ENCODE measurements around the gene PHYHIPL.

The PHYHIPL gene

DNA sequence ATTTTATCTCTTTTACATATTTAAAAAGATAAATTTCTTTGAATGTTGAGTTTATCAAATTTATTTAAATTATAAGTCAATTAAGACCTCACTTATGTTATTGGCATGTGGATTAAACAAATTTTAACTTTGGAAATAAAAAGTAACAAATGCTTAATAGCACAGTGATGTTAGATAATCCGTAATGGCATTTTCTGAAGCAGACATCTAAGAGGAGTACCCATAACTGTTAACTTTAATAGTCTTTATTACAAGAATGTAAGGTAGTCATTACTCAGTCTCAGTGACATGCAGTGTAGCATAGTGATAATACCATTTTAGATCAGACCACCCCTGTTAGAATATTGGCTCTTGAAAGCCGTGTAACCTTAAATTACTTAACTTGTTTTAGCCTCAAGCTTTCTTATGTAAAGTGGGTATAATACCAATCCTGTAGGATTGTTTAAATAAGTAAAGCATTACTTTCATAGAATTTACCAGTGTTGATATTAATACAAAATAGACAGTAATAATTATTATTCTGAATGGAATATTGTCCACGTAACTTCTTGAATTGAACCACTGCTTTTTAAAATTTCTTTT is 4.3 kb downstream of the PHYHIPL start:
- TF ChIP-seq, protein P1, sequence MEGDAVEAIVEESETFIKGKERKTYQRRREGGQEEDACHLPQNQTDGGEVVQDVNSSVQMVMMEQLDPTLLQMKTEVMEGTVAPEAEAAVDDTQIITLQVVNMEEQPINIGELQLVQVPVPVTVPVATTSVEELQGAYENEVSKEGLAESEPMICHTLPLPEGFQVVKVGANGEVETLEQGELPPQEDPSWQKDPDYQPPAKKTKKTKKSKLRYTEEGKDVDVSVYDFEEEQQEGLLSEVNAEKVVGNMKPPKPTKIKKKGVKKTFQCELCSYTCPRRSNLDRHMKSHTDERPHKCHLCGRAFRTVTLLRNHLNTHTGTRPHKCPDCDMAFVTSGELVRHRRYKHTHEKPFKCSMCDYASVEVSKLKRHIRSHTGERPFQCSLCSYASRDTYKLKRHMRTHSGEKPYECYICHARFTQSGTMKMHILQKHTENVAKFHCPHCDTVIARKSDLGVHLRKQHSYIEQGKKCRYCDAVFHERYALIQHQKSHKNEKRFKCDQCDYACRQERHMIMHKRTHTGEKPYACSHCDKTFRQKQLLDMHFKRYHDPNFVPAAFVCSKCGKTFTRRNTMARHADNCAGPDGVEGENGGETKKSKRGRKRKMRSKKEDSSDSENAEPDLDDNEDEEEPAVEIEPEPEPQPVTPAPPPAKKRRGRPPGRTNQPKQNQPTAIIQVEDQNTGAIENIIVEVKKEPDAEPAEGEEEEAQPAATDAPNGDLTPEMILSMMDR (IDR thresholded peaks at IDR 0.05; ENCODE audit: low read depth, low read length) = no peak
- no peak overlapping the region for H3K4me3 ChIP-seq (replicated peaks in 1 of 2; ENCODE audit: low read depth in 2 of 2, low read length in 2 of 2)
- DNase-seq (ENCODE audit: low read depth in 2 of 2) = no peak

DNA sequence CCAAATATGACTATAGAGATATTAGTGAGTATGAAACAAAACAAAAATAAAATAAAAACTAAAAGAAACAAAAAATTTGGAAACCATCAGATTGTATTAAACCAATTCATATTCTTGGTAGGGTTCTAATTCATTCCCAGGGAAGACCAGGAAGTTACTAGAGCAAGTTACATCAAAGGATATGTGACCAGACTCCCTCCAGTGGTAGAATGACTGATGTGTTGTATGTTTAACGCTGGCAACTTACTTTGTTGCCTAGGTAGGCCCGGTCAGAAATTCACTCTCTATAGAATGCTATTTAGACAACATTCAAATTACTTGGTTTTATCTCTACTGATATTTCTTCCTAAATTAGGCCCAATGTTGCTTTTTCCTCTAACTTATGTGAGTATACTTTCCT is 5.2 kb downstream of the PHYHIPL start:
- DNase-seq (ENCODE audit: low read depth in 2 of 2) = peak; percentile 76 to 80
- no peak overlapping the region for H3K4me3 ChIP-seq (replicated peaks in 1 of 2; ENCODE audit: low read depth in 2 of 2, low read length in 2 of 2)
- TF ChIP-seq, protein P1 (IDR thresholded peaks at IDR 0.05; ENCODE audit: low read depth, low read length) = peak; percentile 58

DNA sequence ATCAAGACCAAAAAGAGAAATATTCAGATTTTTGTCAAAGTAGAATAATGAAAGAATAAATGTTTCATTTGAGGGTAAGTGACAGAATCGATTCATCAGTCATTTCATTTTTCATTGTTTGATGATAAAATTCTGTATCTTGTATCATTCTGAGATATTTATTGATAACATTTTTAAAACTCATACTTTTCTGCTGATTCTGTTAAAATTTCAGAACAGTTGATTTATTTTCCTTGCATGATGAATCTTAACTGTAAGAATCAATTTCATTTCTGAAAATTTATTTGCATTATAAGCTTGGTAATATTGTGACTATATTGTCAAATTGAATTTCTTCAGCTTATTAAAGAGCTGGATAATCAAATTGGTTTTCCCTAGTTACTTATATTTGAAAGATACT is 13.9 kb downstream of the PHYHIPL start:
- TF ChIP-seq, protein P1 (IDR thresholded peaks at IDR 0.05; ENCODE audit: low read depth, low read length) = no peak
- no peak for DNase-seq (ENCODE audit: low read depth in 2 of 2)
- no peak overlapping the region for H3K4me3 ChIP-seq (replicated peaks in 1 of 2; ENCODE audit: low read depth in 2 of 2, low read length in 2 of 2)

DNA sequence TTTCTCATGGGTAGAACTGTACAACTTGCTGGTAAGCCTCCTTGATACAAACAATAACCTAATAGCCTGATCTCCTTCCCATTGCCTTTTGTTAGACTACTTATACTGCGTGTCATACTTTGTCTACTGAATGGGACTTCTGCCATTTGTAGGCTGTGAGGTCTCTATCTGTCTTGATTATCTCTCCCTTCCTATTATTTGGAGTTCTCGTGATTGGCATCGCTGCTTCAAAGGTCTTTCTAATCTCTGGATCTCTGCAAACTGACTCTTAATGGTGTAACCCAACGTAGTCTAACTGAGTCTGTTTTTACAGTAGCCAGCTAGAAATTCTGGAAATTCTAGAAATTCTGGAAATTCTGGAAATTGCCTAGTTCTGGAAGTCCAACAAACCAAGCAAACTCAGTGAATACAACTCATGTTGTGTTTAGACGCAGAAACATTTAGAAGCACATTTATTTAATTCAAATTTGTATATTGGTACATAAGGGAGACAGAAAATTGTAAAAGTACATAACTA is 29.8 kb downstream of the PHYHIPL start:
- TF ChIP-seq, protein P1 (IDR thresholded peaks at IDR 0.05; ENCODE audit: low read depth, low read length) = no peak
- DNase-seq (ENCODE audit: low read depth in 2 of 2) = no peak

DNA sequence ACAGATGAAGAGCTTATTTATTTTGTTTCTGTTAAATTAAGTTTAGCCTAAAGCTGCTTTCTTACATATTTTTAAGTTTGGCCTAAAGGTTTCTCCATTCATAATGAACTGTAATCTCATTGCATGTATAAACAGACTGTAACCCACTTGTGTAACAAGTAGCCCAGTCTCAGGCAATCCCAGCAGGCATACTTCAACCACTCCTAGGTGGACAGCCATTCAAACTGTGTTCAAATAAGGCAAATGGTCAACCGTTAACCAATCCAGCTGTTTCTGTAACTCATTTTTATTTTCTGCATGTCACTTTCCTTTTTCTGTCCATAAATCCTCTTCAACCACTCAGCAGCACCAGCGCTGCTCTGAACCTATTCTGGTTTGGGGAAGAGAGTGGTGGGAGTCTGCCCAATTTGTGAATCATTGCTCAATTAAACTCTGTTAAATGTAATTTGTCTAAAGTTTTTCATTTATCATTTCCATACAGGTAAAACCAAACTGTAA is 35.9 kb downstream of the PHYHIPL start:
- TF ChIP-seq, protein P1 (IDR thresholded peaks at IDR 0.05; ENCODE audit: low read depth, low read length) = no peak
- no peak for DNase-seq (ENCODE audit: low read depth in 2 of 2)
- no peak overlapping the region for H3K4me3 ChIP-seq (replicated peaks in 1 of 2; ENCODE audit: low read depth in 2 of 2, low read length in 2 of 2)

More for the DNA sequence above, 29.8 kb downstream of the PHYHIPL start:
- H3K4me3 ChIP-seq (replicated peaks in 1 of 2; ENCODE audit: low read depth in 2 of 2, low read length in 2 of 2) = no peak overlapping the region

DNA sequence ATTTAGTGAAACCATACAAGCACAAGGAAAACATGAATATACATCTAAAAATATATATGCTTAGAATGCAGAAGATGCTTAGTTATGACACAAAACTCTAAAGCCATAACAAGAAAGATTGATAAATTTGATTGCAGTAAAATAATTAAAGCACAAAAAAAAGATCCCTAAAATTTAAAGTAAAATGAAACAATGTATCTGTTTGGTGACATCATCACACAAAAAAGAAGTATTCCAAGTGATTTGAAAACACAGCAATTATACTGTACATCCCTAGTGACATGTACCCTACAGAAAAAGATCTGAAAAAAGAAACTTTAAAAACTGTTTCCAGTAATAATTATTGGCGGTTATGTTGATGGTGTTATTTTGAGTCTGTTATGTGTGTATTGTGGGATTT is 37.7 kb downstream of the PHYHIPL start:
- TF ChIP-seq, protein P1 (IDR thresholded peaks at IDR 0.05; ENCODE audit: low read depth, low read length) = no peak
- no peak overlapping the region for H3K4me3 ChIP-seq (replicated peaks in 1 of 2; ENCODE audit: low read depth in 2 of 2, low read length in 2 of 2)
- no peak for DNase-seq (ENCODE audit: low read depth in 2 of 2)
